Upper lobe of left lung (tissue), 6 donors: Measurements from ENCODE around the gene PDLIM4. TPM values are rescaled to one million over a fixed set of nuclear protein-coding genes. Genes with fewer than 3 reads are reported as not detected.

Experiments
- ATAC-seq, 2 donors: fragments of 200-7000 bp; cut with Tn5 transposase; one replicate each; pipeline ENCODE4 v1.9.1; 2022; ENCODE audit warnings: mild to moderate bottlenecking in 2 of 2, moderate library complexity in 2 of 2; ENCODE audit not compliant: low FRiP score in 2 of 2
- DNase-seq, 2 donors: peaks; one replicate each; pipeline ENCODE4 v3.0.0-alpha.2; 2019 to 2020
- H3K27ac ChIP-seq, 4 donors: fragments of 200-600 bp; sonication (generic); one replicate each; pipeline ENCODE4 v1.5.1; 2016 to 2019
- H3K27me3 ChIP-seq, 4 donors: fragments of 200-600 bp; sonication (generic); one replicate each; pipeline ENCODE4 v1.5.1; 2017 to 2019
- H3K36me3 ChIP-seq, 4 donors: fragments of 200-600 bp; sonication (generic); one replicate each; pipeline ENCODE4 v1.5.1; 2016 to 2019
- H3K4me1 ChIP-seq, 4 donors: fragments of 200-600 bp; sonication (generic); one replicate each; pipeline ENCODE4 v1.5.1; 2018 to 2019
- H3K4me3 ChIP-seq, 4 donors: fragments of 200-600 bp; sonication (generic); one replicate each; pipeline ENCODE4 v1.5.1; 2017 to 2019; ENCODE audit warnings: mild to moderate bottlenecking in 2 of 4, moderate library complexity in 1 of 4
- H3K9me3 ChIP-seq, 4 donors: fragments of 200-600 bp; sonication (generic); one replicate each; pipeline ENCODE4 v1.5.1; 2018 to 2019
- EP300 ChIP-seq, 4 donors: sonication (generic); formaldehyde crosslinking; IDR thresholded peaks; one replicate each; pipeline ENCODE4 v1.5.1; 2017; ENCODE audit warnings: antibody characterized with exemption in 4 of 4, control low read depth in 2 of 4
- POLR2A ChIP-seq, 4 donors: fragments of 450-650 bp; IDR thresholded peaks; one replicate each; pipeline ENCODE4 v1.5.1; 2016 to 2017; ENCODE audit warnings: antibody characterized with exemption in 4 of 4, mild to moderate bottlenecking in 2 of 4
- POLR2AphosphoS5 ChIP-seq, 2 donors: sonication (generic); formaldehyde crosslinking; IDR thresholded peaks; one replicate each; pipeline ENCODE4 v1.5.1; 2017; ENCODE audit warnings: antibody characterized with exemption in 2 of 2
- WGBS, 2 donors: methylation state at CpG; one replicate each; pipeline ENCODE4 v1.1.5; 2017 to 2018; 5-methylcytosine and 5-hydroxymethylcytosine counted together
- total RNA-seq, 6 donors: library from RNA; depleted of rRNA in 4 of 6; stranded (reverse); fragments of >200 nt in 4 of 6; gene quantifications; one replicate each; pipeline versions ENCODE4 v1.1.0 to v1.2.1, GENCODE V29; 2016 to 2021
- TF ChIP-seq, protein P1 (sequence below), 6 experiments: fragments of 450-650 bp in 4 of 6; fragments of 200-600 bp in 2 of 6; sonication (generic) in 2 of 6; IDR thresholded peaks; one replicate each; pipeline ENCODE4 v1.5.1; 2016 to 2019; ENCODE audit warnings: antibody characterized with exemption in 6 of 6
- donor health status: DM: no; HTN: no; CAD: no; lungs with moderate emphysema.
- donor health status: DM: no; HTN: yes; CAD: no; lungs with severe emphysema.

PDLIM4 gene
- total RNA-seq, 6 donors from 2014 or later = 3.3 to 14.2 (median 10.6) TPM

- no peak overlapping the region for H3K4me3 ChIP-seq
- H3K27ac ChIP-seq = no peak overlapping the region
- peaks cover 0 to 7% (median 0%) of the 10 kb centered on the region in 4 donors for H3K4me1 ChIP-seq
- H3K36me3 ChIP-seq = no peaks in the 10 kb centered on the region
- H3K9me3 ChIP-seq = no peaks in the 10 kb centered on the region
- no peak for TF ChIP-seq POLR2AphosphoS5 (IDR thresholded peaks at IDR 0.05)
- no peak for TF ChIP-seq EP300 (IDR thresholded peaks at IDR 0.05)
- TF ChIP-seq, protein P1, sequence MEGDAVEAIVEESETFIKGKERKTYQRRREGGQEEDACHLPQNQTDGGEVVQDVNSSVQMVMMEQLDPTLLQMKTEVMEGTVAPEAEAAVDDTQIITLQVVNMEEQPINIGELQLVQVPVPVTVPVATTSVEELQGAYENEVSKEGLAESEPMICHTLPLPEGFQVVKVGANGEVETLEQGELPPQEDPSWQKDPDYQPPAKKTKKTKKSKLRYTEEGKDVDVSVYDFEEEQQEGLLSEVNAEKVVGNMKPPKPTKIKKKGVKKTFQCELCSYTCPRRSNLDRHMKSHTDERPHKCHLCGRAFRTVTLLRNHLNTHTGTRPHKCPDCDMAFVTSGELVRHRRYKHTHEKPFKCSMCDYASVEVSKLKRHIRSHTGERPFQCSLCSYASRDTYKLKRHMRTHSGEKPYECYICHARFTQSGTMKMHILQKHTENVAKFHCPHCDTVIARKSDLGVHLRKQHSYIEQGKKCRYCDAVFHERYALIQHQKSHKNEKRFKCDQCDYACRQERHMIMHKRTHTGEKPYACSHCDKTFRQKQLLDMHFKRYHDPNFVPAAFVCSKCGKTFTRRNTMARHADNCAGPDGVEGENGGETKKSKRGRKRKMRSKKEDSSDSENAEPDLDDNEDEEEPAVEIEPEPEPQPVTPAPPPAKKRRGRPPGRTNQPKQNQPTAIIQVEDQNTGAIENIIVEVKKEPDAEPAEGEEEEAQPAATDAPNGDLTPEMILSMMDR (IDR thresholded peaks at IDR 0.05) = no peak
- no peak for TF ChIP-seq POLR2A (IDR thresholded peaks at IDR 0.05)
- DNase-seq (no peak), ATAC-seq (no peak)
- H3K27me3 ChIP-seq = no peaks in the 10 kb centered on the region
- 89 to 92% methylated on average over 2 of the region's 2 CpGs for WGBS, 2 donors
Measured at GRCh38 chr5:132305420-132305819, 47.9 kb downstream of the PDLIM4 start.

- no peaks in the 10 kb centered on the region for H3K9me3 ChIP-seq
- ATAC-seq (no peak), DNase-seq (no peak)
- no peak overlapping the region for H3K4me3 ChIP-seq
- 81 to 83% methylated on average over 2 to 4 of the region's 4 CpGs for WGBS, 2 donors
- H3K36me3 ChIP-seq = no peaks in the 10 kb centered on the region
- H3K27me3 ChIP-seq = no peaks in the 10 kb centered on the region
- no peak for TF ChIP-seq POLR2AphosphoS5 (IDR thresholded peaks at IDR 0.05)
- TF ChIP-seq, protein P1 (IDR thresholded peaks at IDR 0.05) = no peak
- no peak for TF ChIP-seq EP300 (IDR thresholded peaks at IDR 0.05)
- TF ChIP-seq POLR2A (IDR thresholded peaks at IDR 0.05) = no peak
- H3K27ac ChIP-seq = no peak overlapping the region
- H3K4me1 ChIP-seq = peaks cover 0 to 4% (median 0%) of the 10 kb centered on the region in 4 donors
Measured at GRCh38 chr5:132308701-132309100, 51.2 kb downstream of the PDLIM4 start.

DNA sequence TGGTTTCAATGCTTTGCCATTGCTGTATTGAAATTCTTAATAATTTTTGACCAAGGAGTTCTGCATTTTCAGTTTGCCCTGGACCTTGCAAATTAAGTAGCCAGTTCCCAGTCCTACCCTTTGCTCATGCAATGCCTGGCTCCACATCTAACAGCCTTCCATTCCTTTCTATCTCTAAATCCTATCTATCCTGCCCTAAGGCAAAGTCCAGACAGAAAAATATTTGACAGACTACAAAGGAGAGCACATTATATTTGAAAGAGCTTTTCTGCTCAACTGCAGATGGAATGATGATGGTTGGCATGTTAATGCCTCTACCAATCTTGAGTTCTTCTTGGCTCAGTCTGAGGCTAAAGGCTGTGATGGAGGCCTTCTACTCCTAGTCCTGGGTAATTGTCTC, 52.2 kb downstream of the PDLIM4 start:
- TF ChIP-seq EP300 (IDR thresholded peaks at IDR 0.05) = no peak
- TF ChIP-seq POLR2AphosphoS5 (IDR thresholded peaks at IDR 0.05) = no peak
- TF ChIP-seq, protein P1 (IDR thresholded peaks at IDR 0.05) = no peak
- no peak for TF ChIP-seq POLR2A (IDR thresholded peaks at IDR 0.05)
- no peaks in the 10 kb centered on the region for H3K9me3 ChIP-seq
- no peak overlapping the region for H3K4me3 ChIP-seq
- no peaks in the 10 kb centered on the region for H3K27me3 ChIP-seq
- no peaks in the 10 kb centered on the region for H3K36me3 ChIP-seq
- H3K27ac ChIP-seq = no peak overlapping the region
- ATAC-seq = no peak
- H3K4me1 ChIP-seq = peaks cover 0 to 4% (median 0%) of the 10 kb centered on the region in 4 donors
- no peak for DNase-seq

- ATAC-seq = peak in 1 of 2 donors; percentile 22
- TF ChIP-seq EP300 (IDR thresholded peaks at IDR 0.05) = no peak
- TF ChIP-seq, protein P1 (IDR thresholded peaks at IDR 0.05) = no peak
- no peak for TF ChIP-seq POLR2AphosphoS5 (IDR thresholded peaks at IDR 0.05)
- no peak for TF ChIP-seq POLR2A (IDR thresholded peaks at IDR 0.05)
- Histone ChIP-seq H3K27me3 (no peaks in the 10 kb centered on the region), H3K9me3 (no peaks in the 10 kb centered on the region), H3K4me3 (no peak overlapping the region), H3K27ac (no peak overlapping the region), H3K36me3 (no peaks in the 10 kb centered on the region), H3K4me1 (peaks cover 0 to 4% (median 0%) of the 10 kb centered on the region in 4 donors)
- WGBS, 2 donors = 50 to 62% methylated on average over 8 to 11 of the region's 11 CpGs
- no peak for DNase-seq
Measured at GRCh38 chr5:132310141-132310834, 52.8 kb downstream of the PDLIM4 start.

GRCh38 chr5:132313366-132313765, 55.9 kb downstream of the PDLIM4 start:
- Histone ChIP-seq H3K36me3 (peaks cover 0 to 4% (median 1%) of the 10 kb centered on the region in 4 donors), H3K27me3 (no peaks in the 10 kb centered on the region), H3K4me1 (peaks cover 0 to 4% (median 0%) of the 10 kb centered on the region in 4 donors), H3K9me3 (no peaks in the 10 kb centered on the region), H3K27ac (no peak overlapping the region), H3K4me3 (no peak overlapping the region)
- TF ChIP-seq, protein P1 (IDR thresholded peaks at IDR 0.05) = no peak
- no peak for TF ChIP-seq POLR2A (IDR thresholded peaks at IDR 0.05)
- no peak for TF ChIP-seq EP300 (IDR thresholded peaks at IDR 0.05)
- no peak for TF ChIP-seq POLR2AphosphoS5 (IDR thresholded peaks at IDR 0.05)
- DNase-seq (no peak), ATAC-seq (no peak)
- WGBS, 2 donors = 84 to 91% methylated on average over 4 of the region's 4 CpGs
